SK-N-SH treated with all-trans-retinoic acid at 6 μM for 48 hours (cell line): ENCODE results near the gene CDH8.

Experiments
- ATAC-seq: fragments of 200-7000 bp; cut with Tn5 transposase; 3 replicates; pipeline ENCODE4 v1.9.1; 2020; ENCODE audit warnings: mild to moderate bottlenecking, moderate library complexity
- ARNTL ChIP-seq: fragments of 450-650 bp; formaldehyde crosslinking; IDR thresholded peaks from 2 replicates; pipeline ENCODE4 v1.5.0; 2020; ENCODE audit warnings: low read depth, mild to moderate bottlenecking, moderate library complexity, borderline replicate concordance
- BACH2 ChIP-seq: fragments of 250-450 bp; sonication (Bioruptor Pico); IDR thresholded peaks from 2 replicates; pipeline ENCODE4 v1.9.0; 2021; ENCODE audit warnings: mild to moderate bottlenecking, borderline replicate concordance
- CSDC2 ChIP-seq: fragments of 250-450 bp; sonication (Bioruptor Pico); IDR thresholded peaks from 2 replicates; pipeline ENCODE4 v1.5.0; 2020; ENCODE audit warnings: mild to moderate bottlenecking, moderate library complexity
- GLIS3 ChIP-seq: fragments of 250-450 bp; sonication (Bioruptor Pico); IDR thresholded peaks from 2 replicates; pipeline ENCODE4 v1.5.0; 2020; ENCODE audit warnings: mild to moderate bottlenecking, moderate library complexity
- ISL1 ChIP-seq: fragments of 250-450 bp; sonication (Bioruptor Pico); IDR thresholded peaks from 2 replicates; pipeline ENCODE4 v2.1.2; 2022; ENCODE audit warnings: mild to moderate bottlenecking, moderate library complexity
- OSR1 ChIP-seq: fragments of 250-450 bp; sonication (Bioruptor Pico); IDR thresholded peaks from 2 replicates; pipeline ENCODE4 v1.8.0; 2022; ENCODE audit warnings: moderate library complexity, mild to moderate bottlenecking, inconsistent platforms
- PPARA ChIP-seq: fragments of 250-450 bp; sonication (Bioruptor Pico); IDR thresholded peaks from 2 replicates; pipeline ENCODE4 v1.5.0; 2020; ENCODE audit warnings: mild to moderate bottlenecking, borderline replicate concordance
- RARB ChIP-seq: fragments of 250-450 bp; sonication (Bioruptor Pico); IDR thresholded peaks from 2 replicates; pipeline ENCODE4 v1.8.0; 2021; ENCODE audit warnings: mild to moderate bottlenecking, moderate library complexity
- SNAI2 ChIP-seq: fragments of 250-450 bp; sonication (Bioruptor Pico); IDR thresholded peaks from 2 replicates; pipeline ENCODE4 v1.5.0; 2020; ENCODE audit warnings: mild to moderate bottlenecking, moderate library complexity
- TCF4 ChIP-seq: fragments of 250-450 bp; sonication (Bioruptor Pico); IDR thresholded peaks from 2 replicates; pipeline ENCODE4 v1.8.0; 2021; ENCODE audit warnings: mild to moderate bottlenecking, moderate library complexity, borderline replicate concordance
- TSHZ2 ChIP-seq: fragments of 250-450 bp; sonication (Bioruptor Pico); IDR thresholded peaks from 2 replicates; pipeline ENCODE4 v1.5.0; 2020; ENCODE audit warnings: mild to moderate bottlenecking, moderate library complexity
- ZC3H10 ChIP-seq: fragments of 250-450 bp; sonication (Bioruptor Pico); IDR thresholded peaks from 2 replicates; pipeline ENCODE4 v1.5.1; 2021; ENCODE audit warnings: mild to moderate bottlenecking, moderate library complexity
- ZFP3 ChIP-seq: fragments of 250-450 bp; sonication (Bioruptor Pico); IDR thresholded peaks from 2 replicates; pipeline ENCODE4 v1.5.0; 2020; ENCODE audit warnings: mild to moderate bottlenecking, moderate library complexity
- ZFP30 ChIP-seq: fragments of 450-650 bp; formaldehyde crosslinking; IDR thresholded peaks from 2 replicates; pipeline ENCODE4 v1.5.0; 2022; ENCODE audit warnings: mild to moderate bottlenecking, moderate library complexity
- ZNF565 ChIP-seq: fragments of 450-650 bp; formaldehyde crosslinking; conservative IDR thresholded peaks from 2 replicates; pipeline ENCODE4 v1.5.0; 2020; ENCODE audit warnings: low read depth, mild to moderate bottlenecking, moderate library complexity
- ZNF8 ChIP-seq: fragments of 450-650 bp; formaldehyde crosslinking; IDR thresholded peaks from 2 replicates; pipeline ENCODE4 v1.5.0; 2020; ENCODE audit warnings: mild to moderate bottlenecking, moderate library complexity
- TF ChIP-seq, protein P1 (sequence below): fragments of 250-450 bp; sonication (Bioruptor Pico); IDR thresholded peaks from 2 replicates; pipeline ENCODE4 v1.5.1; 2021; ENCODE audit warnings: mild to moderate bottlenecking, moderate library complexity
- TF ChIP-seq, protein P2 (sequence below): fragments of 250-450 bp; sonication (Bioruptor Pico); IDR thresholded peaks from 2 replicates; pipeline ENCODE4 v1.8.0; 2020; ENCODE audit warnings: mild to moderate bottlenecking, moderate library complexity, borderline replicate concordance
- TF ChIP-seq, protein P3 (sequence below): fragments of 250-450 bp; sonication (Bioruptor Pico); IDR thresholded peaks from 2 replicates; pipeline ENCODE4 v1.5.1; 2020; ENCODE audit warnings: low read depth, mild to moderate bottlenecking, moderate library complexity

Gene CDH8

GRCh38 chr16:61969077-61969382, 67.2 kb downstream of the CDH8 start:
- TF ChIP-seq TSHZ2 (CRISPR knock-in tag) (no peak), PPARA (CRISPR knock-in tag) (no peak), SNAI2 (CRISPR knock-in tag) (no peak), ZNF8 (CRISPR knock-in tag) (no peak), BACH2 (CRISPR knock-in tag) (no peak), RARB (CRISPR knock-in tag) (no peak), ZFP3 (CRISPR knock-in tag) (no peak), CSDC2 (CRISPR knock-in tag) (no peak), ARNTL (CRISPR knock-in tag) (no peak), TCF4 (CRISPR knock-in tag) (no peak), GLIS3 (CRISPR knock-in tag) (no peak)
- TF ChIP-seq, protein P1, sequence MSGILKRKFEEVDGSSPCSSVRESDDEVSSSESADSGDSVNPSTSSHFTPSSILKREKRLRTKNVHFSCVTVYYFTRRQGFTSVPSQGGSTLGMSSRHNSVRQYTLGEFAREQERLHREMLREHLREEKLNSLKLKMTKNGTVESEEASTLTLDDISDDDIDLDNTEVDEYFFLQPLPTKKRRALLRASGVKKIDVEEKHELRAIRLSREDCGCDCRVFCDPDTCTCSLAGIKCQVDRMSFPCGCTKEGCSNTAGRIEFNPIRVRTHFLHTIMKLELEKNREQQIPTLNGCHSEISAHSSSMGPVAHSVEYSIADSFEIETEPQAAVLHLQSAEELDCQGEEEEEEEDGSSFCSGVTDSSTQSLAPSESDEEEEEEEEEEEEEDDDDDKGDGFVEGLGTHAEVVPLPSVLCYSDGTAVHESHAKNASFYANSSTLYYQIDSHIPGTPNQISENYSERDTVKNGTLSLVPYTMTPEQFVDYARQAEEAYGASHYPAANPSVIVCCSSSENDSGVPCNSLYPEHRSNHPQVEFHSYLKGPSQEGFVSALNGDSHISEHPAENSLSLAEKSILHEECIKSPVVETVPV (CRISPR knock-in tag): no peak
- TF ChIP-seq, protein P2, sequence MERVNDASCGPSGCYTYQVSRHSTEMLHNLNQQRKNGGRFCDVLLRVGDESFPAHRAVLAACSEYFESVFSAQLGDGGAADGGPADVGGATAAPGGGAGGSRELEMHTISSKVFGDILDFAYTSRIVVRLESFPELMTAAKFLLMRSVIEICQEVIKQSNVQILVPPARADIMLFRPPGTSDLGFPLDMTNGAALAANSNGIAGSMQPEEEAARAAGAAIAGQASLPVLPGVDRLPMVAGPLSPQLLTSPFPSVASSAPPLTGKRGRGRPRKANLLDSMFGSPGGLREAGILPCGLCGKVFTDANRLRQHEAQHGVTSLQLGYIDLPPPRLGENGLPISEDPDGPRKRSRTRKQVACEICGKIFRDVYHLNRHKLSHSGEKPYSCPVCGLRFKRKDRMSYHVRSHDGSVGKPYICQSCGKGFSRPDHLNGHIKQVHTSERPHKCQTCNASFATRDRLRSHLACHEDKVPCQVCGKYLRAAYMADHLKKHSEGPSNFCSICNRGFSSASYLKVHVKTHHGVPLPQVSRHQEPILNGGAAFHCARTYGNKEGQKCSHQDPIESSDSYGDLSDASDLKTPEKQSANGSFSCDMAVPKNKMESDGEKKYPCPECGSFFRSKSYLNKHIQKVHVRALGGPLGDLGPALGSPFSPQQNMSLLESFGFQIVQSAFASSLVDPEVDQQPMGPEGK (CRISPR knock-in tag): no peak
- TF ChIP-seq, protein P3, sequence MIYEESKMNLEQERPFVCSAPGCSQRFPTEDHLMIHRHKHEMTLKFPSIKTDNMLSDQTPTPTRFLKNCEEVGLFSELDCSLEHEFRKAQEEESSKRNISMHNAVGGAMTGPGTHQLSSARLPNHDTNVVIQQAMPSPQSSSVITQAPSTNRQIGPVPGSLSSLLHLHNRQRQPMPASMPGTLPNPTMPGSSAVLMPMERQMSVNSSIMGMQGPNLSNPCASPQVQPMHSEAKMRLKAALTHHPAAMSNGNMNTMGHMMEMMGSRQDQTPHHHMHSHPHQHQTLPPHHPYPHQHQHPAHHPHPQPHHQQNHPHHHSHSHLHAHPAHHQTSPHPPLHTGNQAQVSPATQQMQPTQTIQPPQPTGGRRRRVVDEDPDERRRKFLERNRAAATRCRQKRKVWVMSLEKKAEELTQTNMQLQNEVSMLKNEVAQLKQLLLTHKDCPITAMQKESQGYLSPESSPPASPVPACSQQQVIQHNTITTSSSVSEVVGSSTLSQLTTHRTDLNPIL (CRISPR knock-in tag): no peak
- TF ChIP-seq, all 23 proteins: peak for 0
- no peak for ATAC-seq

DNA sequence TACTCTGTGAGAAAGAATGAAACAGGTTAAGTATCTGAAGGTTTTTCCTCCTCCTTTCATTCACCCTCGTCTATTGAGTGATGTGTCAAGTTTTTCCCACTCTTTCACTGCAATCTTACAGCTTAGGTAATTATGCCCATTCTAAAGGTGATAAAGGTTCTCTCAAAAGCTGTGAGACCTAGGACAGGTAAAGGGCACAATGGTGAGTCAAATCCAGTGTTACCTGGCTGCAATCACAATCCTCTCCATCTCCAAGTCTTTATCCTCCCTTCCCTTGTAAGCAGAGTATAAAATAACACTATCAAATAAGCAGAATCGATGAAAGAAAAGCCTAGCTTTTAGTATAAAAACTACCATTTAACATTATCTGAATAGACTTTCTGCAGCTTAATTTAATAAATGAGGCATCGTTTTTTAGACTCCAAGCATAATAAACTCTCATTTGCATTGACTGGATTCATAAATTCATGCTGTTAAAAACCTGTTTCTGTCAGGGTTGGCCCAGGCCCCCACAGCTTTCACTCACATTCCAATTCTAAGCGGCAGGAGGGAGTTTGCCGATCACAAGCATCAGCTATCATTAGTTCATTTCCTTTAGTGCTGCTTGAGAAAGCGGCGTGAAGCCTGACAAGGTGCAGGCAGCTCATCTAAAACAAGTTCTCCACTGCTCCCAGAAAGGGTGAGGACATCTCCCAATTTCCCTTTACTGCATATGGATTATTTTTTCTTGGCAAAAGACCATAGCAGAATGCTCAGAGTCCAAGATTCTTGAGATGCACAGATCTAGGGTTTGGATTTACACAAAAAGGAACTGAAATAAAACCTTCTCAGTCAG, 67.8 kb downstream of the CDH8 start:
- no peak for ATAC-seq
- TF ChIP-seq, protein P2 (CRISPR knock-in tag): no peak
- no peak for TF ChIP-seq ISL1
- no peak for TF ChIP-seq ZNF565 (CRISPR knock-in tag)
- TF ChIP-seq ZFP30: no peak
- no peak for TF ChIP-seq ZNF8 (CRISPR knock-in tag)
- no peak for TF ChIP-seq TCF4 (CRISPR knock-in tag)
- TF ChIP-seq SNAI2 (CRISPR knock-in tag): no peak
- no peak for TF ChIP-seq ZFP3 (CRISPR knock-in tag)
- TF ChIP-seq OSR1 (CRISPR knock-in tag): no peak
- no peak for TF ChIP-seq BACH2 (CRISPR knock-in tag)
- TF ChIP-seq RARB (CRISPR knock-in tag): no peak
- no peak for TF ChIP-seq ZC3H10 (CRISPR knock-in tag)
- TF ChIP-seq ARNTL (CRISPR knock-in tag): no peak
